Endodermal cell (in vitro differentiated cells): ENCODE data around the gene KDM1A. TPM values are rescaled to one million over a fixed set of nuclear protein-coding genes. Genes with fewer than 3 reads are reported as not detected.

Experiments
- DNase-seq: peaks from one replicate; pipeline ENCODE4 v3.0.0-alpha.2; 2017
- H3K27ac ChIP-seq: 2 replicates; pipeline ENCODE4 v1.5.1; 2013; ENCODE audit warnings: mild to moderate bottlenecking, low read depth, low read length, moderate library complexity
- H3K27me3 ChIP-seq: 2 replicates; pipeline ENCODE4 v1.6.1; 2013; ENCODE audit warnings: mild to moderate bottlenecking, low read length, moderate library complexity; ENCODE audit not compliant: insufficient read depth, control insufficient read depth, poor library complexity, severe bottlenecking
- H3K36me3 ChIP-seq: 2 replicates; pipeline ENCODE4 v1.7.0; 2013; ENCODE audit warnings: mild to moderate bottlenecking, low read length, moderate library complexity; ENCODE audit not compliant: control insufficient read depth, insufficient read depth
- H3K4me1 ChIP-seq: one replicate; pipeline ENCODE4 v1.7.0; 2013; ENCODE audit warnings: low read length; ENCODE audit not compliant: control insufficient read depth, insufficient read depth
- H3K4me3 ChIP-seq: 2 replicates; pipeline ENCODE4 v1.5.1; 2013; ENCODE audit warnings: mild to moderate bottlenecking, low read length, moderate library complexity
- H3K9ac ChIP-seq: 2 replicates; pipeline ENCODE4 v1.6.1; 2013; ENCODE audit warnings: mild to moderate bottlenecking, low read length, moderate library complexity; ENCODE audit not compliant: poor library complexity, severe bottlenecking; ENCODE audit errors: extremely low read depth
- H3K9me3 ChIP-seq: 2 replicates; pipeline ENCODE4 v1.6.1; 2013; ENCODE audit warnings: mild to moderate bottlenecking, low read length, moderate library complexity; ENCODE audit not compliant: control insufficient read depth
- H3K27ac Mint-ChIP-seq: 2 replicates; pipeline ENCODE4 v1.8.0; 2020; ENCODE audit warnings: mixed read lengths
- H3K27me3 Mint-ChIP-seq: 2 replicates; pipeline ENCODE4 v1.8.0; 2021; ENCODE audit warnings: mild to moderate bottlenecking, mixed read lengths; ENCODE audit not compliant: insufficient read depth
- H3K36me3 Mint-ChIP-seq: 2 replicates; pipeline ENCODE4 v1.8.0; 2020; ENCODE audit warnings: low read depth, mixed read lengths
- H3K4me1 Mint-ChIP-seq: 2 replicates; pipeline ENCODE4 v1.8.0; 2020; ENCODE audit warnings: mixed read lengths
- H3K4me3 Mint-ChIP-seq: 2 replicates; pipeline ENCODE4 v1.8.0; 2020; ENCODE audit warnings: mild to moderate bottlenecking, moderate library complexity, mixed read lengths
- H3K9me3 Mint-ChIP-seq: 2 replicates; pipeline ENCODE4 v1.8.0; 2020; ENCODE audit warnings: mild to moderate bottlenecking, mixed read lengths
- CTCF ChIP-seq: fragments of 200-600 bp; sonication (generic); conservative IDR thresholded peaks from 2 replicates; pipeline ENCODE4 v1.5.0; 2021; ENCODE audit warnings: antibody characterized with exemption, mild to moderate bottlenecking
- WGBS, 2 experiments: methylation state at CpG; one replicate each; pipeline versions ENCODE4 v1.1.5 to v1.1.7; 2013; ENCODE audit warnings: missing lambda C conversion rate in 2 of 2, mixed read lengths in 1 of 2; ENCODE audit not compliant: insufficient coverage in 1 of 2, insufficient read length in 1 of 2; 5-methylcytosine and 5-hydroxymethylcytosine counted together
- total RNA-seq, 2 donors: library from RNA; stranded (reverse); fragmentation: NEBNext Ultra II Directional in 1 of 2; extraction: Animal tissue kit (Norgen Biotek cat#: 25700) in 1 of 2; gene quantifications; 2 replicates in 1 of 2; 3 replicates in 1 of 2; pipeline ENCODE4 v1.2.1, GENCODE V29; 2021

KDM1A gene
- total RNA-seq, 2 donors from 2014 or later, result 153 to 204 TPM

DNA sequence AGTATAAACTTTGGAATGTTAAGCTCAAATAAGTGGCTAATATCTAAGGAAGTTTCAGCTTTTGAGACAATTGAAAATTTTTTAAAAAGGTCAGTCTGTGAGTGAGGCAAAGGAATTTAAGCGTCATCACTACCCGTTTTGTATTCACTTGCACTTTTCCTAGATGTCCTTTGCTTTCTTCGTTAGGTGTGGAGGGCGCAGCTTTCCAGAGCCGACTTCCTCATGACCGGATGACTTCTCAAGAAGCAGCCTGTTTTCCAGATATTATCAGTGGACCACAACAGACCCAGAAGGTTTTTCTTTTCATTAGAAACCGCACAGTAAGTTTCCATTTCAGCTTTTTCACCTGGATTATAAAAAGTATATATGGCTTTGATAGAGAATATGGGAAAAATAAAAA, 30.9 kb downstream of the KDM1A start:
- peaks cover 62% of the 10 kb centered on the region for H3K36me3 ChIP-seq
- no peak overlapping the region for H3K4me3 Mint-ChIP-seq
- no peak overlapping the region for H3K27ac Mint-ChIP-seq
- WGBS, 2 experiments, result 95 to 97% methylated on average over 6 of the region's 7 CpGs
- no peaks in the 10 kb centered on the region for H3K27me3 ChIP-seq
- no peak overlapping the region for H3K27ac ChIP-seq
- H3K4me1 ChIP-seq, result no peaks in the 10 kb centered on the region
- H3K9me3 ChIP-seq, result no peaks in the 10 kb centered on the region
- H3K4me1 Mint-ChIP-seq, result peaks cover 4% of the 10 kb centered on the region
- peaks cover 32% of the 10 kb centered on the region for H3K36me3 Mint-ChIP-seq
- H3K9ac ChIP-seq, result no peak overlapping the region
- TF ChIP-seq CTCF, result no peak
- no peaks in the 10 kb centered on the region for H3K9me3 Mint-ChIP-seq
- H3K27me3 Mint-ChIP-seq, result no peaks in the 10 kb centered on the region
- DNase-seq, result no peak
- H3K4me3 ChIP-seq, result no peak overlapping the region

DNA sequence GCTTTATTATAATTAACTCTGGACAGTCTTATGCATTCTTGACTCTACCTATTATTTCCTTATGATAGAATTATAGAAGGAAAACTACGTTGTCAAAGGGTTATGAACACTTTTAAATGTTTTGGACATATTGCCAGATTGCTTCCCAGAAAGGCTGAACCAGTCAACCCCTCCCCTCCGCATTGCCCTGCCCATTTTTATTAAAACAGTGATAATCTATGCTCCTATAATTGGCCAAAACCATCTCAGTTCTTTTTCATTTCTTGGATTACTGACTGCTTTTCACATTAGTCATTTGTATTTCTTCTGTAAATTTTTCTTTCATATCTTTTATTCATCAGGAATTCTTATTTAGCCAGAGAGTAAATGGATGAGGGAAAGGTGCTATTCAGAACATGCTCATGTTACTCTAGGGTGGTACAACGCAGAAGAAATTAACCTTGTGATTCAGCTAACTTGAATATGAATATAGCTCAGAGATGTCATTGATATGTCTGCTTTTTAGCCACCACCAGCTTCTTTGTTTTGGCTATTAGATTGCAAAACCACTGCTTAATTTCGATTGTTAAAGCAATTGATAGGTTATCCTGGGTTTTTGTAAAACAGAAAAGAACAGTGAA, 32.1 kb downstream of the KDM1A start:
- H3K27me3 Mint-ChIP-seq, result no peaks in the 10 kb centered on the region
- Histone ChIP-seq H3K27me3 (no peaks in the 10 kb centered on the region), H3K4me1 (no peaks in the 10 kb centered on the region), H3K27ac (no peak overlapping the region), H3K9me3 (no peaks in the 10 kb centered on the region), H3K36me3 (peaks cover 65% of the 10 kb centered on the region), H3K4me3 (no peak overlapping the region), H3K9ac (no peak overlapping the region)
- peaks cover 4% of the 10 kb centered on the region for H3K4me1 Mint-ChIP-seq
- peaks cover 38% of the 10 kb centered on the region for H3K36me3 Mint-ChIP-seq
- TF ChIP-seq CTCF, result no peak
- DNase-seq, result no peak
- H3K4me3 Mint-ChIP-seq, result no peak overlapping the region
- WGBS, 2 experiments, result 87 to 88% methylated on average over 4 of the region's 4 CpGs
- no peak overlapping the region for H3K27ac Mint-ChIP-seq
- no peaks in the 10 kb centered on the region for H3K9me3 Mint-ChIP-seq

DNA sequence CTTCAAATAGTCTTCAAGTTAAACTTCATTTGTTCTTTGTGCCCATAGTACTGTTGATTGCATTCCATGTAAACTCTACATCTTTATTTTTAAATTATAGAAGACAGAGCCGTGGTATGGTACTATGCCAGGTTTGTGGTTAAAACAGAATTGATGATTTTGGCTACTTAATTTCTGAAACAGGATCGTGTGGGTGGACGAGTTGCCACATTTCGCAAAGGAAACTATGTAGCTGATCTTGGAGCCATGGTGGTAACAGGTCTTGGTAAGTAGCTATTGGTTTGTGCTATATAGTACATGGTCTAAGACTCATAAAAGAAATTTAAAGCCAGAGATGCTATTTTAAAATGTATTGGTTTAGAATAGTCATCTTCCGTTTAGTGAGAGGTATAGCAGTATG, 38.0 kb downstream of the KDM1A start:
- Mint-ChIP-seq H3K9me3 (no peaks in the 10 kb centered on the region), H3K27me3 (no peaks in the 10 kb centered on the region), H3K4me1 (no peaks in the 10 kb centered on the region), H3K4me3 (no peak overlapping the region), H3K36me3 (peaks cover 82% of the 10 kb centered on the region), H3K27ac (no peak overlapping the region)
- Histone ChIP-seq H3K36me3 (peaks cover 90% of the 10 kb centered on the region), H3K27ac (no peak overlapping the region), H3K9me3 (no peaks in the 10 kb centered on the region), H3K4me1 (no peaks in the 10 kb centered on the region), H3K4me3 (no peak overlapping the region), H3K9ac (no peak overlapping the region), H3K27me3 (no peaks in the 10 kb centered on the region)
- DNase-seq, result no peak
- 94 to 95% methylated on average over 5 of the region's 5 CpGs for WGBS, 2 experiments
- TF ChIP-seq CTCF, result no peak
